Esophagus (tissue), 2 donors: ENCODE measurements around the gene TEKT5. TPM values are rescaled to one million over a fixed set of nuclear protein-coding genes. Genes with fewer than 3 reads are reported as not detected.

ENCODE experiments used
- H3K27ac ChIP-seq, 2 donors: one replicate each; pipeline ENCODE4 v1.5.1; 2013; ENCODE audit warnings: low read depth in 2 of 2, mild to moderate bottlenecking in 2 of 2, inconsistent platforms in 1 of 2, low read length in 1 of 2, moderate library complexity in 1 of 2
- H3K27me3 ChIP-seq, 2 donors: one replicate each; pipeline ENCODE4 v1.6.1; 2013; ENCODE audit warnings: low read length in 2 of 2, control low read depth in 1 of 2, mild to moderate bottlenecking in 1 of 2; ENCODE audit not compliant: insufficient read depth in 2 of 2, control insufficient read depth in 1 of 2
- H3K36me3 ChIP-seq, 2 donors: one replicate each; pipeline ENCODE4 v1.6.1; 2013; ENCODE audit warnings: low read length in 1 of 2; ENCODE audit not compliant: control insufficient read depth in 2 of 2, insufficient read depth in 2 of 2
- H3K4me1 ChIP-seq, 2 donors: one replicate each; pipeline ENCODE4 v1.6.1; 2013; ENCODE audit warnings: low read length in 1 of 2; ENCODE audit not compliant: control insufficient read depth in 2 of 2, insufficient read depth in 2 of 2
- H3K4me3 ChIP-seq, 2 donors: one replicate each; pipeline ENCODE4 v1.5.1; 2013; ENCODE audit warnings: low read length in 2 of 2, mild to moderate bottlenecking in 2 of 2, low read depth in 1 of 2, moderate library complexity in 1 of 2
- H3K9me3 ChIP-seq, 2 donors: one replicate each; pipeline ENCODE4 v1.6.1; 2013; ENCODE audit warnings: mild to moderate bottlenecking in 2 of 2, low read depth in 1 of 2, low read length in 1 of 2, moderate library complexity in 1 of 2; ENCODE audit not compliant: control insufficient read depth in 2 of 2, insufficient read depth in 1 of 2
- WGBS, 2 donors: extraction: QIAGEN DNeasy Blood & Tissue Kit; methylation state at CpG; one replicate each; pipeline ENCODE4 v1.1.7; 2013; 5-methylcytosine and 5-hydroxymethylcytosine counted together
- polyA plus RNA-seq, 2 donors: library from polyadenylated mRNA; stranded (reverse); fragments of 200-250 nt; gene quantifications; one replicate each; pipeline ENCODE4 v1.2.3, GENCODE V29; 2013
- donor health status: healthy with polysubstance abuse.
- donor health status: Bipolar disorder and iron deficiency.

The TEKT5 gene
- polyA plus RNA-seq, 2 donors, result 0.22 TPM; not detected in 1

DNA sequence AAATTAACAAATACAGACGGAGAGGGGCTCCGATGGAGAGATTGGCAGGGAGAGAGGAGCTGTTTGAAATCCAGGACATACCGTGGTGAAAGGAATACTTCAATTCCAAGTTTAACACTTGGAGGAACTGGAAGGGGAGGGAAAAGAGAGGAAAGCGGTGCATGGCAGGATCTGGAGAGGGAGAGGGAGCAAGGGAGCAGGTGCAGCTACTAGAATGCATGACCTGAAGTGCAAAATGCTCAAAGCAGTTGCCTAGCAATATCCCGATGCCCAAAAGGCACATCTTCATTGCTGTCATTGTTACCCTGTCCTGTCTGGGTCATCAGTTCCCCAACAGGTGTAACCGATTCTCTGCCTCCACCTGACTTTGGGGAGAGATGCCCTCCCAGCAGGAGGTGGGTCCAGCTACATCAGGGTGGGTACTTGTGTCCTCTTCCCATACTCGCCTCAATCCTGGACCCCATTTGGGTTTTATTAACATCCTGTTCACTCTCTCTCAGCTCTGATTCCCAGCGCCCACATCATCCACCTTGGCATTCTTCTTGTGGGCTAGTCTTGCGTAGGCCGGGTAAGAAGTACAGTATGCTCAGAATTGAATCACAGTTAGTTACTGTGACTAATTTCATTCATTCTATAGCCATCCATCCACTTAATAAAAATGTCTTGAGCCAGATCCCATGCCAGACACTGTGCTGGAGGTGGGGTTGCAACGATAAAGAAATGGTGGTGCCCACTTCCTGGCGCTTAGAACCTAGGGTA lies 76.9 kb downstream of the TEKT5 start:
- Histone ChIP-seq H3K27me3 (no peaks in the 10 kb centered on the region), H3K27ac (peak overlapping the region; percentile 73 to 97), H3K4me3 (no peak overlapping the region), H3K4me1 (peaks cover 4 to 14% of the 10 kb centered on the region in 2 donors), H3K9me3 (no peaks in the 10 kb centered on the region), H3K36me3 (no peaks in the 10 kb centered on the region)
- WGBS, 2 donors, result 54 to 60% methylated on average over 12 of the region's 12 CpGs

DNA sequence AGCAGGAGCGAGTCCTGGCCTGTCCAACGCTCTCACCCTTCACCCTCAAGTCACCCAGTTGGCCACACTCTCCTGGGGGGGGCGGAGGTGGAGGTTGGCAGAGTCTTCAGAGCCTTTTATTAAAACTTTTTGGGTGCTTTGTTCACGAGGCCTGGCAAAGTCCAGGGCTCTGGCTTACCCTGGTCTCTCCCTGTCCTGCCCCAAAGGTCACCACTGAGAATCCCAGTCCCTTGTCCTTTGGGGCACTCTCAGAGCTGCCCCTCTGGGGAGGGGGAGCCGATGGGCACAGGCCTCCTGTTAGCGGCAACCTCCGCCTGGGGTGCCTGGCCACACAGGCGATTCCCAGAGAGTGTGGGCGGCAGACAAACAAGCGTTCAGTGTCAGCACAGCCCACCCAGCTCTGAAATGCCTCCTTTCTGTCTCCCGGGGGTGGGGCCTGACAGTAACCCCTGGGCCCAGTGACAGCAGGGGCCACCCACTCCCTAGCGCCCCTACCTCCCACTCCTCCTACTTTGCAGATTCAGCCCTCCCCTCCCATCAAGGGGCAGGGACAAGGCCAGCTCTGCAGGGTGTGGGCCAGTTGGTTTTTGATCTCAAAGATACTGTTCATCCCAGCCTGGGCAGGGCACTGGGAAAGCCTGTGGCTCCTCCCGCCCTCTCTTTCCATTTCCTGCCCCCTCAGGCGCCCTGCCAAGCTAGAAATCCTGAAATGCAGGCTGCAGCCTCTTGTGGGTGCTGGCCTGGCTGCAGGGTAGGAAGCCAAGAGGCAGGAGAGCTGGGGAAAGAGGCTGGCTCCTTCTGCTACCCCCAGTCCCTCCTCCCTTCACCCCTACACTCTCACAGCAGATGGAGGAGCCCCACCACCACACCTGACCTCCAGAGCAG lies 77.7 kb downstream of the TEKT5 start:
- Histone ChIP-seq H3K27me3 (no peaks in the 10 kb centered on the region), H3K36me3 (no peaks in the 10 kb centered on the region), H3K4me1 (peaks cover 4 to 14% of the 10 kb centered on the region in 2 donors), H3K4me3 (no peak overlapping the region), H3K27ac (peak overlapping the region; percentile 92 to 97), H3K9me3 (no peaks in the 10 kb centered on the region)
- 30 to 46% methylated on average over 14 of the region's 14 CpGs for WGBS, 2 donors

DNA sequence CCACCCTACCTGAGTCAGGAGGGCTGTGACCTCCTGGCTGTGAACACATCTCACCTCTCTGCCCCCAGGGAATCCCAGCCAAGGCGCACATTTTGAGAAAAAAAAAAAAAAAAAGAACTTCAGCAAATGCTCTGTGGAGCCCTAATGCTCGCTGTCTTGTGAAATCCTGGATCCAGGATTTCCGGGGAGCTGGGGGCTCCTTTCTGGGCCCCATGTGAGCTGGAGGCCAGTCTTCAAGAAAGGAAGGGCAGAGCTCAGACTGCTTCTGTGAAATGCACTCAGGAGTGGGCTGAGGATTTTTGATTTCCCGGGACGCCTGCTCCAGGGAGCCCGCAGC lies 78.3 kb downstream of the TEKT5 start:
- no peaks in the 10 kb centered on the region for H3K27me3 ChIP-seq
- H3K36me3 ChIP-seq, result no peaks in the 10 kb centered on the region
- peaks cover 4 to 14% of the 10 kb centered on the region in 2 donors for H3K4me1 ChIP-seq
- 54 to 67% methylated on average over 6 of the region's 6 CpGs for WGBS, 2 donors
- peak overlapping the region; percentile 92 to 97 for H3K27ac ChIP-seq
- no peak overlapping the region for H3K4me3 ChIP-seq
- no peaks in the 10 kb centered on the region for H3K9me3 ChIP-seq

DNA sequence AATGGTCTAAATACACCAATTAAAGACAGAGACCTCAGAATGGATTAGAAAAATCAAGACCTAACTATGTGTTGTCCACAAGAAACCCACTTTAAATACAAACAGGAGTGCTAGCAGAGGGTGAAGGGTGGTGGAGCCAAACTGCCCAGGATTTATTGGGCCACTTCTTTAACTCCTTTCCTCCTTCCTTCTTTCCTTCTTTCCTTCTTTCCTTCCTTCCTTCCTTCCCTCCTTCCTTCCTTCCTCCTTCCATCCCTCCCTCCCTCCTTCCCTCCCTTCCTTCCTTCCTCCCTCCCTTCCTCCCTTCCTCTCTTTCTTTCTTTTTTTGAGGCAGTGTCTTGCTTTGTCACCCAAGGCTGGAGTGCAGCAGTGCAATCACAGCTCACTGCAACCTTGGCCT lies 80.0 kb downstream of the TEKT5 start:
- Histone ChIP-seq H3K36me3 (no peaks in the 10 kb centered on the region), H3K27me3 (no peaks in the 10 kb centered on the region), H3K27ac (no peak overlapping the region), H3K4me3 (no peak overlapping the region), H3K9me3 (no peaks in the 10 kb centered on the region), H3K4me1 (peaks cover 4 to 14% of the 10 kb centered on the region in 2 donors)

DNA sequence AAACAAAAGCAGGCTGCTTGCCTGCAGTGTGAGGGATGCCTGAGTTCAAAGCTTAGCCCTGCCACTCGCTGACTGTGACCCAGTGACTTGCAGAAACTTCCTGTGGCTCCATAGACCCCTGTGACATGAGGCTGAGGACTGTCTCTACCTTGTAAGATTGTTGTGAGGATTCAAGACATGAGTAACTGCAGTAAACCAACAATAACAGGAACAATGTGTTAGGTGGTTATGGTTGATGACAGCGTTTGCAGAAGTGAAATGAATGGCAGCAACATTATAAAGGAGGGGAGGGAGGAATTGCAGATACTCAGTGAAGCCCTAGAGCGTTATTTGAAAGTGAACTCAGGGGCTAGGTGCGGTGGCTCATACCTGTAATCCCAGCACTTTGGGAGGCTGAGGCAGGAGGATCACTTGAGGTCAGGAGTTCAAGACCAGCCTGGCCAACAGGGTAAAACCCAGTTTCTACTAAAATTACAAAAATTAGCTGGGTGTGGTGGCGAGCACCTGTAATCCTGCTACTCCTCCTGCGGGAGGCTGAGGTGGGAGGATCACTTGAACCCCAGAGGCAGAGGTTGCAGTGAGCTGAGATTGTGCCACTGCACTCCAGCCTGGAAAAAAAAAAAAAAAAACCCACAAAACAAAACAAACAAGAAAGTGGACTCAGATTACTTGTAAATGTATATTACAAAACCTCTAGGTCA lies 80.8 kb downstream of the TEKT5 start:
- H3K27me3 ChIP-seq, result no peaks in the 10 kb centered on the region
- peaks cover 4 to 14% of the 10 kb centered on the region in 2 donors for H3K4me1 ChIP-seq
- WGBS, 2 donors, result 76 to 80% methylated on average over 6 of the region's 6 CpGs

DNA sequence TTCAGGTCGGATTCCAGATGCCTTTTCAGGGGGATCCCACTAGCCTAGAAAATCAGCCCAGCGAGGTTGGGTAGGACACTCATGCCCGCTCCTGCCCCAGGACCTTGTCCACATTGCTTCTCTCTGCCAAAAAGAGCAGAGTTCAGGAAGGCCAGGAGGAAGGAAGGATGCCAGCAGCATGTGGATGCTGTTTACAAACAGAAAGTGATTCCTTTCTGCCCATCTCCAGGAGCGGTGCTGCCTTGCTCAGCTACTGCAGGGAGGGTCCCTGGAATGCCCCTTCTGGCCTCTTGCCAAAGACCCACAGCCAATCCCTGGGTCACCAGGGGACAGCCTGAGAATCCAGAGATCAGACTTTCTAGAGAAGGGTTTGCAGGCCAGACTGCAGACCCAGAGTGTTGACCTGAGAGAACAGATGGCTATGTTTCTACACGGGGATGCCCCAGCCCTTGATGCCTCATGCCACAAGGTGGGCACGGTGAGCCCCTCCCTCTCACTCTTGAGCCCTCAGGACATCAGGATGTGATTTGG lies 82.0 kb downstream of the TEKT5 start:
- 56 to 57% methylated on average over 6 of the region's 6 CpGs for WGBS, 2 donors
- Histone ChIP-seq H3K36me3 (no peaks in the 10 kb centered on the region), H3K27me3 (no peaks in the 10 kb centered on the region)

More for the DNA sequence above, 80.8 kb downstream of the TEKT5 start:
- H3K27ac ChIP-seq, result no peak overlapping the region
- H3K4me3 ChIP-seq, result no peak overlapping the region
- H3K36me3 ChIP-seq, result no peaks in the 10 kb centered on the region
- H3K9me3 ChIP-seq, result no peaks in the 10 kb centered on the region

DNA sequence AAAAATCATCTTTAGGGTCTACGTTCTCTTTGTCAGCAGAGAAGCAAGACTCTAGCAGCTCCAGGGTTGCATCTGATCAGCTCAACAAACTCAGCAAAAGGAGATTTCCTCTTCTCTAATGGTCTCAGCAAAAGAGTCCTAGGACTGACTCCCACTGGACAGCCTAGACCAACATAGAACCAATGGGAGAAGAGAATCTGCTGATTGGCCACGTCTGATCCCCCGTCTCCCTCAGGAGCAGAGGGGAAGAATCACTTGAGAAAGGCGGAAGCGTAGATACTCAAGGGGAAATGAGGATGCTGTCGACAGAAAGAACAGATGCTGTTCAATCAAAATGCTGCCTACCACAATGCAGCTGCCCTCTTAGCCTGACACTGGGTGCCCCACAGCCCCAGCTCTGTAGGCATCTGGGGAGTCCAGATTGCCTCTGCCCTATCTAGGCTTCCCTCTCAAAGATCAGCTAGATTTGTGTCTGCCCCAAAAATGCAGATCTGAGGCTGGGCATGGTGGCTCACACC lies 82.8 kb downstream of the TEKT5 start:
- 86 to 88% methylated on average over 6 of the region's 6 CpGs for WGBS, 2 donors
- H3K27me3 ChIP-seq, result no peaks in the 10 kb centered on the region
- H3K36me3 ChIP-seq, result no peaks in the 10 kb centered on the region
- no peaks in the 10 kb centered on the region for H3K9me3 ChIP-seq
- peaks cover 1 to 6% of the 10 kb centered on the region in 2 donors for H3K4me1 ChIP-seq
- H3K4me3 ChIP-seq, result no peak overlapping the region
- no peak overlapping the region for H3K27ac ChIP-seq

More for the DNA sequence above, 82.0 kb downstream of the TEKT5 start:
- Histone ChIP-seq H3K4me1 (peaks cover 4 to 11% of the 10 kb centered on the region in 2 donors), H3K27ac (no peak overlapping the region), H3K4me3 (no peak overlapping the region), H3K9me3 (no peaks in the 10 kb centered on the region)

DNA sequence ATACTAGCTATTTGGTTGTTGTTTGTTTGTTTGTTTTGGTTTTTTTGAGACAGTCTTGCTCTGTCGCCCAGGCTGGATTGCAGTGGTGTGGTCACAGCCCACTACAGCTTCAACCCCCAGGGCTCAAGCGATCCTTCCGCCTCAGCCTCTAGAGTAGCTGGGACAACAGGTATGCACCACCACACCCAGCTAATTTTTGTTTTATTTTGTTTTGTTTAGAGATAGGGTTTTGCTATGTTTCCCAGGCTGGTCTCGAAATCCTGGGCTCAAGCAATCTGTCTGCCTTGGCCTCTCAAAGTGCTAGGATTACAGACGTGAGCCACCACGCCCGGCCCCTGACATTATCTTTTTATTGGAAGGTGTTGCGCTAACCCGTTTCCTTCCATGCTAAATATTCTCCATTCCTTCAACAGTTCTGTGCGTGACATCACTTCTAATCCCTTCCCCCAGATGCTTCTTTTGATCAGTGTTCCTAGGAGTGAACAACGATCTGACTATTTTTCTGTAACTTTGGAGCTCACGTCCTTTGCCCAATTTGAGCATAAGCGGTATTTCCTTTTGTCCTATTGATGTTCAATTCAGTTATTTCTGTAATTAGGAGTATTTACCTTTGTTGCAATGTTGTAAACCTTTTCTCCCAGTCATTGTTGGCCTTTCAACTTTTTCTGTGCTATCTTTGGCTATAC lies 84.1 kb downstream of the TEKT5 start:
- no peaks in the 10 kb centered on the region for H3K27me3 ChIP-seq
- 72 to 73% methylated on average over 13 of the region's 13 CpGs for WGBS, 2 donors
- H3K4me1 ChIP-seq, result peaks cover 0 to 4% of the 10 kb centered on the region in 2 donors
- no peak overlapping the region for H3K4me3 ChIP-seq
- peak overlapping the region in 1 of 2 donors; percentile 35 for H3K27ac ChIP-seq
- no peaks in the 10 kb centered on the region for H3K36me3 ChIP-seq
- no peaks in the 10 kb centered on the region for H3K9me3 ChIP-seq

DNA sequence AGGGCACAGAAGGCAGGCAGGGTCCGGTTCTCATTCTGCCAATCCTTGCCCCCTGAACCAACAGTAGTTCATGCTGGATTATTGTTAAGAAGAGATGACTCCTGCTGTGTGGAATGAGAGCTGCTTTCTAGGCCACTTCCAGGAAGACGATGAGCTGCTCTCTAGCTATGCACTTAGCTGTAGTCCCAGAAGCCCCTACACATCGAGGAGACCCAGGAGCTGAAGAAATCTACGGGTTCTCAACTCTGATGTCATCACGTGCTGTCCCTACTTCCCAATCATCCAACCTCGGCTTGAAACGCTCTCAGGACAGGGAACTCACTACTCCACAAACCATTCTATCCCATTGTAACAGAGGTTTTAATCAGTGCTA lies 85.3 kb downstream of the TEKT5 start:
- Histone ChIP-seq H3K4me1 (peaks cover 0 to 4% of the 10 kb centered on the region in 2 donors), H3K27me3 (no peaks in the 10 kb centered on the region), H3K9me3 (no peaks in the 10 kb centered on the region), H3K36me3 (no peaks in the 10 kb centered on the region), H3K27ac (peak overlapping the region in 1 of 2 donors; percentile 33), H3K4me3 (no peak overlapping the region)
- 64 to 69% methylated on average over 7 of the region's 7 CpGs for WGBS, 2 donors
